A673 (cell line): ENCODE data around the gene SPINT1. TPM values are rescaled to one million over a fixed set of nuclear protein-coding genes. Genes with fewer than 3 reads are reported as not detected.

Source experiments
- BruUV-seq: library from RNA; stranded (reverse); fragments of 400-500 nt; replicated peaks from 2 replicates; lab custom pipeline; 2021; lab: Mats Ljungman, UMichigan
- CTCF ChIA-PET: fragments of 300-600 bp; sonication (Branson Sonifier 250); formaldehyde crosslinking; loops from one replicate; lab custom pipeline; 2022; ENCODE audit warnings: antibody characterized with exemption; lab: Charles Lee
- POLR2A ChIA-PET: fragments of 300-600 bp; sonication (Branson Sonifier 250); formaldehyde crosslinking; loops from one replicate; lab custom pipeline; 2022; ENCODE audit warnings: antibody characterized with exemption; ENCODE audit not compliant: low non-redundant PET; lab: Charles Lee
- DNase-seq: peaks from one replicate; pipeline ENCODE4 v3.0.0-alpha.2; 2015; ENCODE audit warnings: low spot score
- H3K27ac ChIP-seq: fragments of 200-600 bp; sonication (generic); 2 replicates; pipeline ENCODE4 v1.5.1; 2016; ENCODE audit warnings: mixed run types, low read depth, mild to moderate bottlenecking, mixed read lengths, antibody characterized with exemption, low read length; ENCODE audit not compliant: poor library complexity, severe bottlenecking
- H3K27me3 ChIP-seq: fragments of 200-600 bp; sonication (generic); replicated peaks from 2 replicates; pipeline ENCODE4 v1.6.1; 2017; ENCODE audit warnings: mixed run types, low read depth, mild to moderate bottlenecking, mixed read lengths, antibody characterized with exemption, low read length; ENCODE audit not compliant: insufficient read depth, poor library complexity
- H3K36me3 ChIP-seq: fragments of 200-600 bp; sonication (generic); 2 replicates; pipeline ENCODE4 v1.6.1; 2016; ENCODE audit warnings: mixed run types, mild to moderate bottlenecking, mixed read lengths, antibody characterized with exemption, low read length; ENCODE audit not compliant: insufficient read depth, poor library complexity, severe bottlenecking
- H3K4me1 ChIP-seq: fragments of 200-600 bp; sonication (generic); 2 replicates; pipeline ENCODE4 v1.6.1; 2017; ENCODE audit warnings: mixed run types, mild to moderate bottlenecking, mixed read lengths, antibody characterized with exemption, low read length; ENCODE audit not compliant: insufficient read depth, poor library complexity, severe bottlenecking
- H3K4me3 ChIP-seq: fragments of 200-600 bp; sonication (generic); 2 replicates; pipeline ENCODE4 v1.5.1; 2016; ENCODE audit warnings: low read depth, mixed run types, mild to moderate bottlenecking, mixed read lengths, low read length; ENCODE audit not compliant: poor library complexity, severe bottlenecking
- H3K9me3 ChIP-seq: fragments of 200-600 bp; sonication (generic); 2 replicates; pipeline ENCODE4 v1.6.1; 2016; ENCODE audit warnings: mixed run types, low read depth, mild to moderate bottlenecking, mixed read lengths, antibody characterized with exemption, low read length; ENCODE audit not compliant: poor library complexity, severe bottlenecking
- EZH2 ChIP-seq: fragments of 200-600 bp; sonication (generic); IDR thresholded peaks from 2 replicates; pipeline ENCODE4 v1.6.1; 2017; ENCODE audit warnings: borderline replicate concordance, low read depth, mild to moderate bottlenecking, mixed read lengths, antibody characterized with exemption, low read length; ENCODE audit not compliant: poor library complexity, severe bottlenecking
- intact Hi-C: fragments of 100-400 bp; cut with micrococcal nuclease; formaldehyde crosslinking; loops from one replicate; pipeline ENCODE4 v1.10.0; 2022; ENCODE audit not compliant: unreplicated experiment
- total RNA-seq: library from RNA; stranded (reverse); gene quantifications from 2 replicates; pipeline ENCODE4 v1.2.3, GENCODE V29; 2021
- TF ChIP-seq, protein P1 (sequence below): fragments of 300-800, 200-600 bp; sonication (generic); conservative IDR thresholded peaks from 2 replicates; pipeline ENCODE4 v1.5.1; 2017; ENCODE audit warnings: low read depth, mild to moderate bottlenecking, antibody characterized with exemption, low read length, moderate library complexity, mixed read lengths

Gene SPINT1
- total RNA-seq, 1 experiment from 2014 or later, result 1.9 TPM

DNA sequence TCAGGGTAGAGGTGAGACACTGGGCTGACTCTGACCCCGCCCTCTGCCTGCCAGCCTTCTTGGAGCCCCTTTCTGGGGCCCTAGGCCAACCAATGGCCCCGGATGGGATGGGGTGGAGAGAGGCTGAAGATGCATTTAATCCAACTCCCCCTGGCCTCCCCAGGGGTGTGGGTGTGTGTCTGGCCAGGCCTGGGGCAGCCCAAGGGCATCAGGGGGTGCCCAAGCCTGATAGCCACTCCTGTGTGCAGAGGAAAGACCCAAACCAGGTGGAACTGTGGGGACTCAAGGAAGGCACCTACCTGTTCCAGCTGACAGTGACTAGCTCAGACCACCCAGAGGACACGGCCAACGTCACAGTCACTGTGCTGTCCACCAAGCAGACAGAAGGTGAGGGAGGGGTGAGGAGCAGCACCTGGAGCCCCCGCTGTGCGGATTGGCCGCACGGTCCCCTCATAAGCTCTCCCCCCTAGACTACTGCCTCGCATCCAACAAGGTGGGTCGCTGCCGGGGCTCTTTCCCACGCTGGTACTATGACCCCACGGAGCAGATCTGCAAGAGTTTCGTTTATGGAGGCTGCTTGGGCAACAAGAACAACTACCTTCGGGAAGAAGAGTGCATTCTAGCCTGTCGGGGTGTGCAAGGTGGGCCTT, 9.5 kb downstream of the SPINT1 start:
- Histone ChIP-seq H3K9me3 (no peaks in the 10 kb centered on the region), H3K27me3 (no peaks in the 10 kb centered on the region), H3K36me3 (no peaks in the 10 kb centered on the region), H3K27ac (no peak overlapping the region), H3K4me3 (no peak overlapping the region), H3K4me1 (peaks cover 11% of the 10 kb centered on the region)
- no peak for DNase-seq
- CTCF ChIA-PET, result no interaction called here
- no peak for TF ChIP-seq EZH2
- TF ChIP-seq, protein P1, sequence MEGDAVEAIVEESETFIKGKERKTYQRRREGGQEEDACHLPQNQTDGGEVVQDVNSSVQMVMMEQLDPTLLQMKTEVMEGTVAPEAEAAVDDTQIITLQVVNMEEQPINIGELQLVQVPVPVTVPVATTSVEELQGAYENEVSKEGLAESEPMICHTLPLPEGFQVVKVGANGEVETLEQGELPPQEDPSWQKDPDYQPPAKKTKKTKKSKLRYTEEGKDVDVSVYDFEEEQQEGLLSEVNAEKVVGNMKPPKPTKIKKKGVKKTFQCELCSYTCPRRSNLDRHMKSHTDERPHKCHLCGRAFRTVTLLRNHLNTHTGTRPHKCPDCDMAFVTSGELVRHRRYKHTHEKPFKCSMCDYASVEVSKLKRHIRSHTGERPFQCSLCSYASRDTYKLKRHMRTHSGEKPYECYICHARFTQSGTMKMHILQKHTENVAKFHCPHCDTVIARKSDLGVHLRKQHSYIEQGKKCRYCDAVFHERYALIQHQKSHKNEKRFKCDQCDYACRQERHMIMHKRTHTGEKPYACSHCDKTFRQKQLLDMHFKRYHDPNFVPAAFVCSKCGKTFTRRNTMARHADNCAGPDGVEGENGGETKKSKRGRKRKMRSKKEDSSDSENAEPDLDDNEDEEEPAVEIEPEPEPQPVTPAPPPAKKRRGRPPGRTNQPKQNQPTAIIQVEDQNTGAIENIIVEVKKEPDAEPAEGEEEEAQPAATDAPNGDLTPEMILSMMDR, result no peak
- intact Hi-C loops, result no loop called here
- no TSS peak for BruUV-seq
- POLR2A ChIA-PET, result no interaction called here

DNA sequence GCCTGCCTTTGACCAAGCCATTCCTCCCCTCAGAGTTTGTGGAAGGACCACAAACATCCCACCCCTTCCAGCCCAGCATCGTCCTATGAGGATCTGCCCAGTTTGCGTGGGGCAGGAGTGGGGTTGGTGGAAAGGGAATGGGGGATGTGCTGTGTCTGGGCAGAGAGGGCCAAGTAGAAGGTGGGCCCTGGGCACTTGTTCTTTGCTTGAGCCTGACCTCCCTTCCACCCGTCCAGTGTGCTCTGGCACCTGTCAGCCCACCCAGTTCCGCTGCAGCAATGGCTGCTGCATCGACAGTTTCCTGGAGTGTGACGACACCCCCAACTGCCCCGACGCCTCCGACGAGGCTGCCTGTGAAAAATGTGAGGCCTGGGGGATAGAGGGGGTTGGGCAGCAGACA, 10.3 kb downstream of the SPINT1 start:
- BruUV-seq, result no TSS peak
- TF ChIP-seq, protein P1, result no peak
- no peak for TF ChIP-seq EZH2
- DNase-seq, result no peak
- Histone ChIP-seq H3K4me1 (peaks cover 18% of the 10 kb centered on the region), H3K9me3 (no peaks in the 10 kb centered on the region), H3K4me3 (no peak overlapping the region), H3K27ac (no peak overlapping the region), H3K36me3 (no peaks in the 10 kb centered on the region), H3K27me3 (no peaks in the 10 kb centered on the region)
- POLR2A ChIA-PET, result no interaction called here
- CTCF ChIA-PET, result no interaction called here
- intact Hi-C loops, result no loop called here

DNA sequence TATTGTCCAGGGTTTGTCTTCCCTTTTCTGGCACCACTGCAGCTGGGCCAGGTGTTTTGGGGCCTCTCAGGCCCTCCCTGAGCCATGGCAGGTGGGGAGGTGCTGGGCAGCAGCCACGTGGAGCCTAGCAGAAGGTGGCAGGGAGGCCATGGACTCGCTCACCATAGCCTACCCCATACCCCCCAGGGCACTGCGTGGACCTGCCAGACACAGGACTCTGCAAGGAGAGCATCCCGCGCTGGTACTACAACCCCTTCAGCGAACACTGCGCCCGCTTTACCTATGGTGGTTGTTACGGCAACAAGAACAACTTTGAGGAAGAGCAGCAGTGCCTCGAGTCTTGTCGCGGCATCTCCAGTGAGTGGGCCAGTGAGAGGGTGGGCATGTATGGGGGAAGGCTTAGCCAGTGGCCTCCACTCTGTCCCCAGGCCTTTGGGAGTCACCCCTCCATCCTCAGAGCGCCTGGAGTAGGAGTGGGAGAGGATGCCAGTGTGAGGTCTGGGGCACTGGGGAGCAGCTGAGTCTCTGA, 11.9 kb downstream of the SPINT1 start:
- Histone ChIP-seq H3K4me3 (no peak overlapping the region), H3K27ac (no peak overlapping the region), H3K36me3 (no peaks in the 10 kb centered on the region), H3K27me3 (no peaks in the 10 kb centered on the region), H3K9me3 (no peaks in the 10 kb centered on the region), H3K4me1 (peaks cover 18% of the 10 kb centered on the region)
- DNase-seq, result no peak
- TF ChIP-seq EZH2, result no peak
- TF ChIP-seq, protein P1, result no peak
- no TSS peak for BruUV-seq
- CTCF ChIA-PET, result interaction anchor here (1.8 kb wide), 1 partner anchor 38 kb away, joined by 4 read pairs; the partner anchor contains the start of gene VPS18
- intact Hi-C loops, result no loop called here
- POLR2A ChIA-PET, result no interaction called here
